H1 (cell line): ENCODE data around the gene PLEKHB1. TPM values are rescaled to one million over a fixed set of nuclear protein-coding genes. Genes with fewer than 3 reads are reported as not detected.

Experiments used
- CTCF ChIA-PET: fragments of 300-600 bp; sonication (Branson Sonifier 250); formaldehyde crosslinking; loops from one replicate; lab custom pipeline; 2021; ENCODE audit not compliant: partially characterized antibody; lab: Charles Lee
- POLR2A ChIA-PET: fragments of 300-600 bp; sonication (Branson Sonifier 250); formaldehyde crosslinking; loops from one replicate; lab custom pipeline; 2021; ENCODE audit warnings: inconsistent platforms; ENCODE audit not compliant: partially characterized antibody; lab: Charles Lee
- DNase-seq, 2 experiments: peaks; one replicate each; pipeline versions ENCODE4 v3.0.0 to v3.0.0-alpha.2; 2010 to 2022; ENCODE audit warnings: low spot score in 2 of 2, low read depth in 1 of 2, mixed read lengths in 1 of 2
- FAIRE-seq: peaks from 2 replicates; lab custom pipeline; 2011; peaks lifted over from hg19 to GRCh38; lab: Jason Lieb, UNC
- H2AFZ ChIP-seq: 2 replicates; pipeline ENCODE4 v1.8.1; 2012; ENCODE audit warnings: low read length, inconsistent platforms
- H2AK5ac ChIP-seq: 2 replicates; pipeline ENCODE4 v1.6.1; 2013; ENCODE audit warnings: low read depth, low read length
- H2BK120ac ChIP-seq: replicated peaks from 2 replicates; pipeline ENCODE3; 2013; ENCODE audit warnings: low read depth, low read length, inconsistent platforms
- H2BK12ac ChIP-seq: 2 replicates; pipeline ENCODE4 v1.6.1; 2013; ENCODE audit warnings: low read depth, low read length
- H2BK15ac ChIP-seq: 2 replicates; pipeline ENCODE4 v1.6.1; 2013; ENCODE audit warnings: low read length
- H2BK20ac ChIP-seq: 2 replicates; pipeline ENCODE4 v1.6.1; 2013; ENCODE audit warnings: low read length
- H2BK5ac ChIP-seq: 2 replicates; pipeline ENCODE4 v1.6.1; 2013; ENCODE audit warnings: low read depth, low read length
- H3K14ac ChIP-seq: 2 replicates; pipeline ENCODE4 v1.6.1; 2013; ENCODE audit warnings: inconsistent platforms; ENCODE audit not compliant: insufficient read length
- H3K18ac ChIP-seq: 2 replicates; pipeline ENCODE4 v1.6.1; 2013; ENCODE audit warnings: low read length; ENCODE audit errors: extremely low read depth
- H3K23ac ChIP-seq: 2 replicates; pipeline ENCODE4 v1.6.1; 2013; ENCODE audit warnings: inconsistent platforms; ENCODE audit not compliant: insufficient read length
- H3K23me2 ChIP-seq: 2 replicates; pipeline ENCODE4 v1.6.1; 2013; ENCODE audit warnings: low read depth, low read length
- H3K27ac ChIP-seq: 2 replicates; pipeline ENCODE4 v1.6.1; 2011; ENCODE audit warnings: low read depth, low read length, inconsistent platforms
- H3K27me3 ChIP-seq, 4 experiments: replicated peaks in 1 of 4; 1 replicate in 1 of 4; 2 replicates in 3 of 4; pipeline versions ENCODE4 v1.6.1 to v1.8.1; 2011 to 2013; ENCODE audit warnings: low read length in 3 of 4, mild to moderate bottlenecking in 3 of 4, inconsistent platforms in 2 of 4, mixed read lengths in 2 of 4, moderate library complexity in 1 of 4; ENCODE audit not compliant: control insufficient read depth in 3 of 4, insufficient read depth in 3 of 4; ENCODE audit errors: extremely low read depth in 1 of 4
- H3K36me3 ChIP-seq, 4 experiments: 2 replicates each; pipeline versions ENCODE4 v1.6.1 to v1.8.1; 2011 to 2013; ENCODE audit warnings: mild to moderate bottlenecking in 4 of 4, low read length in 3 of 4, moderate library complexity in 2 of 4, control low read depth in 1 of 4, inconsistent platforms in 1 of 4; ENCODE audit not compliant: insufficient read depth in 4 of 4, control insufficient read depth in 2 of 4
- H3K4ac ChIP-seq: replicated peaks from 2 replicates; pipeline ENCODE3; 2013; ENCODE audit warnings: low read length, low read depth, mixed read lengths, inconsistent platforms; ENCODE audit not compliant: insufficient read length
- H3K4me1 ChIP-seq, 4 experiments: replicated peaks in 1 of 4; 1 replicate in 1 of 4; 2 replicates in 3 of 4; pipeline versions ENCODE4 v1.6.1 to v1.8.1; 2011 to 2013; ENCODE audit warnings: low read length in 3 of 4, inconsistent platforms in 2 of 4, mixed read lengths in 1 of 4; ENCODE audit not compliant: insufficient read depth in 4 of 4, control insufficient read depth in 3 of 4
- H3K4me2 ChIP-seq, 2 experiments: 2 replicates each; pipeline versions ENCODE4 v1.6.1 to v1.8.1; 2011 to 2013; ENCODE audit warnings: low read depth in 2 of 2, low read length in 2 of 2, control low read depth in 1 of 2, inconsistent platforms in 1 of 2, mild to moderate bottlenecking in 1 of 2; ENCODE audit not compliant: insufficient read depth in 1 of 2
- H3K4me3 ChIP-seq, 4 experiments: fragments of 200-600, 300-600 bp in 1 of 4; sonication (generic), shearing (Covaris generic), sonication (Bioruptor Twin) in 1 of 4; 2 replicates each; pipeline versions ENCODE4 v1.5.1 to v1.8.1; 2011 to 2016; ENCODE audit warnings: low read length in 4 of 4, low read depth in 3 of 4, control low read depth in 2 of 4, inconsistent platforms in 2 of 4, mild to moderate bottlenecking in 2 of 4, mixed read lengths in 1 of 4, moderate library complexity in 1 of 4; ENCODE audit not compliant: insufficient read depth in 2 of 4; ENCODE audit errors: extremely low read depth in 1 of 4
- H3K56ac ChIP-seq: replicated peaks from 2 replicates; pipeline ENCODE3; 2013; ENCODE audit warnings: low read depth, mild to moderate bottlenecking, mixed read lengths, low read length, inconsistent platforms; ENCODE audit not compliant: insufficient read length
- H3K79me1 ChIP-seq: 2 replicates; pipeline ENCODE4 v1.6.1; 2013; ENCODE audit warnings: low read depth, low read length, control low read depth
- H3K79me2 ChIP-seq, 2 experiments: 2 replicates each; pipeline versions ENCODE4 v1.6.1 to v1.8.1; 2012 to 2013; ENCODE audit warnings: low read length in 2 of 2, mild to moderate bottlenecking in 2 of 2, inconsistent platforms in 1 of 2; ENCODE audit not compliant: insufficient read depth in 2 of 2, control insufficient read depth in 1 of 2
- H3K9ac ChIP-seq, 4 experiments: replicated peaks in 1 of 4; 1 replicate in 1 of 4; 2 replicates in 3 of 4; pipeline versions ENCODE4 v1.6.1 to v1.8.1; 2011 to 2013; ENCODE audit warnings: low read depth in 3 of 4, low read length in 3 of 4, control low read depth in 2 of 4, mild to moderate bottlenecking in 2 of 4, moderate library complexity in 2 of 4, inconsistent platforms in 1 of 4; ENCODE audit errors: extremely low read depth in 1 of 4
- H3K9me3 ChIP-seq, 2 experiments: 2 replicates each; pipeline versions ENCODE4 v1.6.1 to v1.8.1; 2012 to 2013; ENCODE audit warnings: mild to moderate bottlenecking in 2 of 2, moderate library complexity in 2 of 2, control low read depth in 1 of 2, inconsistent platforms in 1 of 2, low read depth in 1 of 2, low read length in 1 of 2, mixed read lengths in 1 of 2; ENCODE audit not compliant: insufficient read depth in 2 of 2
- H4K20me1 ChIP-seq, 2 experiments: replicated peaks in 1 of 2; 2 replicates each; pipeline versions ENCODE3 to v1.8.1; 2011 to 2013; ENCODE audit warnings: inconsistent platforms in 2 of 2, low read length in 2 of 2, mild to moderate bottlenecking in 1 of 2; ENCODE audit not compliant: insufficient read depth in 2 of 2, control insufficient read depth in 1 of 2
- H4K5ac ChIP-seq: 2 replicates; pipeline ENCODE4 v1.6.1; 2013; ENCODE audit warnings: low read length, low read depth, mixed read lengths, inconsistent platforms; ENCODE audit not compliant: insufficient read length
- H4K8ac ChIP-seq: 2 replicates; pipeline ENCODE4 v1.8.0; 2013; ENCODE audit warnings: mild to moderate bottlenecking, moderate library complexity, low read length, inconsistent platforms; ENCODE audit not compliant: insufficient read depth; ENCODE audit errors: extremely low read depth
- H4K91ac ChIP-seq: replicated peaks from 2 replicates; pipeline ENCODE3; 2013; ENCODE audit warnings: low read length, mixed read lengths, inconsistent platforms; ENCODE audit not compliant: insufficient read length
- ASH2L ChIP-seq: fragments of 200-600, 300-600 bp; sonication (generic); IDR thresholded peaks from one replicate; pipeline ENCODE4 v1.7.1; 2017; ENCODE audit warnings: low read length
- BACH1 ChIP-seq: IDR thresholded peaks from 2 replicates; pipeline ENCODE4 v1.6.1; 2012; ENCODE audit warnings: low read length, improper control_type of control experiment
- E2F6 ChIP-seq: IDR thresholded peaks from 2 replicates; pipeline ENCODE4 v1.6.1; 2012; ENCODE audit warnings: inconsistent platforms
- EGR1 ChIP-seq: IDR thresholded peaks from 2 replicates; pipeline ENCODE4 v1.6.1; 2011; ENCODE audit warnings: low read depth, low read length, borderline replicate concordance
- EP300 ChIP-seq, 2 experiments: IDR thresholded peaks; 1 replicate in 1 of 2; 2 replicates in 1 of 2; pipeline ENCODE4 v1.6.1; 2011 to 2012; ENCODE audit warnings: low read depth in 2 of 2, low read length in 2 of 2, mild to moderate bottlenecking in 2 of 2, borderline replicate concordance in 1 of 2, inconsistent platforms in 1 of 2, moderate library complexity in 1 of 2
- KDM1A ChIP-seq: fragments of 200-600, 300-600 bp; sonication (generic); IDR thresholded peaks from 2 replicates; pipeline ENCODE4 v1.7.1; 2016; ENCODE audit warnings: mild to moderate bottlenecking, low read length, borderline replicate concordance
- MAFK ChIP-seq: IDR thresholded peaks from 2 replicates; pipeline ENCODE4 v1.6.1; 2012; ENCODE audit warnings: low read depth, mild to moderate bottlenecking, improper control_type of control experiment, low read length
- MAX ChIP-seq: IDR thresholded peaks from 2 replicates; pipeline ENCODE4 v1.6.1; 2012; ENCODE audit warnings: inconsistent platforms
- POLR2AphosphoS5 ChIP-seq: IDR thresholded peaks from 2 replicates; pipeline ENCODE4 v1.6.1; 2011; ENCODE audit warnings: low read depth, low read length
- RNF2 ChIP-seq: fragments of 200-900, 300-1000 bp; sonication (generic); IDR thresholded peaks from 2 replicates; pipeline ENCODE4 v1.7.1; 2016; ENCODE audit warnings: borderline replicate concordance, low read depth, mild to moderate bottlenecking, antibody characterized with exemption, low read length; ENCODE audit not compliant: poor library complexity, severe bottlenecking; ENCODE audit errors: missing control alignments
- SIRT6 ChIP-seq: IDR thresholded peaks from one replicate; pipeline ENCODE4 v1.7.1; 2012; ENCODE audit warnings: low read length, inconsistent platforms
- WGBS, 2 experiments: shearing (Covaris generic) in 1 of 2; methylation state at CpG; one replicate each; pipeline versions ENCODE4 v1.1.6 to v1.1.7; 2013 to 2015; ENCODE audit warnings: low lambda C conversion rate in 2 of 2, mixed read lengths in 2 of 2, inconsistent platforms in 1 of 2, low coverage in 1 of 2, missing lambda C conversion rate in 1 of 2; ENCODE audit not compliant: insufficient replicate concordance in 2 of 2, insufficient coverage in 1 of 2, insufficient read length in 1 of 2; ENCODE audit errors: extremely low coverage in 1 of 2, missing lambda C conversion rate in 1 of 2; 5-methylcytosine and 5-hydroxymethylcytosine counted together
- polyA plus RNA-seq, 7 experiments: library from polyadenylated mRNA; depleted of rRNA in 3 of 7; stranded (reverse) in 5 of 7; unstranded in 2 of 7; fragments of >200 nt in 5 of 7; fragments of 200-250 nt in 2 of 7; gene quantifications; 1 replicate in 5 of 7; 2 replicates in 1 of 7; 4 replicates in 1 of 7; pipeline versions ENCODE4 v1.2.1 to v1.2.3, GENCODE V29; 2011 to 2013; ENCODE audit warnings: missing spikeins in 2 of 7, mixed read lengths in 2 of 7
- total RNA-seq: library from RNA; stranded (reverse); fragmentation: NEBNext Ultra II Directional; extraction: Animal tissue kit (Norgen Biotek cat#: 25700); gene quantifications from 2 replicates; pipeline ENCODE4 v1.2.1, GENCODE V29; 2021

Gene PLEKHB1
- total and polyA plus RNA-seq, 2 of the 8 experiments (the other 6 are each of a cell fraction or from before 2014, with no cell fraction given), result 14.8 to 24.5 TPM

- no peaks in the 10 kb centered on the region for H3K79me2 ChIP-seq
- FAIRE-seq (no peak), DNase-seq (no peak)
- no peak overlapping the region for H2BK15ac ChIP-seq
- H3K27me3 ChIP-seq, result no peaks in the 10 kb centered on the region; a peak in 2 of 7 replicates
- peaks cover 7% of the 10 kb centered on the region; the same call in 1 of the 2 replicates for H3K23me2 ChIP-seq
- no peak overlapping the region for H2BK20ac ChIP-seq
- H4K91ac ChIP-seq, result no peak overlapping the region
- H4K8ac ChIP-seq, result no peak overlapping the region
- H3K4ac ChIP-seq, result no peak overlapping the region
- no peak overlapping the region for H3K4me2 ChIP-seq
- ChIA-PET POLR2A (no interaction called here), CTCF (interaction anchor here (0.6 to 30.1 kb wide), 4 partner anchors 9 to 397 kb away, joined by 3 to 653 read pairs (median 8); partner anchors contain the start of gene PLEKHB1)
- H3K79me1 ChIP-seq, result no peaks in the 10 kb centered on the region
- H2BK5ac ChIP-seq, result no peak overlapping the region
- no peaks in the 10 kb centered on the region for H4K20me1 ChIP-seq
- H3K4me1 ChIP-seq, result peaks cover 9 to 25% (median 17%) of the 10 kb centered on the region in 4 experiments
- no peaks in the 10 kb centered on the region; a peak in 2 of 8 replicates for H3K36me3 ChIP-seq
- no peak overlapping the region for H3K14ac ChIP-seq
- H3K9me3 ChIP-seq, result no peaks in the 10 kb centered on the region
- no peak overlapping the region for H3K18ac ChIP-seq
- H3K4me3 ChIP-seq, result no peak overlapping the region
- no peak overlapping the region for H3K27ac ChIP-seq
- WGBS, 2 experiments, result 90% methylated on average over 5 of the region's 5 CpGs; no CpG with 5 or more reads in 1 of the 2 experiments
- no peak overlapping the region for H2BK12ac ChIP-seq
- H3K9ac ChIP-seq, result no peak overlapping the region
- no peak overlapping the region for H3K56ac ChIP-seq
- H2AK5ac ChIP-seq, result no peak overlapping the region
- no peak overlapping the region for H3K23ac ChIP-seq
- H4K5ac ChIP-seq, result no peak overlapping the region
- H2AFZ ChIP-seq, result no peak overlapping the region
- H2BK120ac ChIP-seq, result no peak overlapping the region
- TF ChIP-seq BACH1 (no peak), EP300 (IDR thresholded peaks at IDR 0.05; ENCODE audit: borderline replicate concordance in 1 of 2, low read depth in 2 of 2, low read length in 2 of 2) (no peak), E2F6 (no peak), POLR2AphosphoS5 (no peak), MAX (no peak), MAFK (no peak), RNF2 (no peak), KDM1A (no peak), SIRT6 (no peak), EGR1 (no peak), ASH2L (no peak)
These were observed 4.9 kb downstream of the PLEKHB1 start for GRCh38 chr11:73651252-73651651.
